Putamen (tissue), 1 donor: Measurements from ENCODE around the gene MRPL20.
"Not testable (repeated sequence)": the region's sequence is repeated elsewhere in the genome, so short reads cannot be mapped to it uniquely, and the experiment has no call there.

ENCODE experiments used
- DNase-seq: peaks from one replicate; pipeline ENCODE4 v3.0.0-alpha.2; 2016; ENCODE audit warnings: low spot score

MRPL20 gene

DNA sequence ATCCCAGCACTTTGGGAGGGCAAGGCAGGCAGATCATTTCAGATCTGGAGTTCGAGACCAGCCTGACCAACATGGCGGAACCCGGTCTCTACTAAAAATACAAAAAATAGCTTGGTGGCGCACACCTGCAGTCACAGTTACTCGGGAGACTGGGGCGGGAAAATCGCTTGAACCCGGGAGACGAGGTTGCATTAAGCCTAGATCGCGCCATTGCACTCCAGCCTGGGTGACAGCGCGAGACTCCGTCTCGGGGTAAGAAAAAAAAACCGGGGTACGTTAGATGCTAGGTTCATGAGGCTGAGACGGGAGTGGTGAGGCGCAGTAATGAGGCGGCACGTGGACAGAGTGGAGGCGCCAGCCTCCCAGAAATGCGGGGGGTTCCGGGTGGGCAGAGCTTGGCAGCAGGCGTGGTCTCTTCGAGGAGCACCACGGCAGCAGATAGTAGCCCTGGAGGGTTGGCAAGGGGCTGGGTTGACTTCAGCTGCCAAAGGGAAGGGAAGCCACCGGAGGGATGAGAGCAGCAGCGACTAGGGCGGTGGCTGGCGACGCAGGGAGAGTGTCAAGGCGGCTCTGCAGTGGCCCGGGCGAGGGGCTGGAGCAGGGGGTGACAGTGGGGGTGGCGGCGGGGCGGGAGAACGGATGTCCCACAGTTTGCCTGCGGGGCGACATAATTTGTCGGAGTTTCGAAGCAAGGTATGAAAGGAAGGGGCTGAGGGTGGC, 832 bp downstream of the MRPL20 start:
- no peak for DNase-seq

- no peak for DNase-seq
These were observed 3.4 kb downstream of the MRPL20 start for GRCh38 chr1:1403653-1404052.

- not testable (repeated sequence) for DNase-seq
These were observed 4.1 kb downstream of the MRPL20 start for GRCh38 chr1:1402901-1403392.

DNA sequence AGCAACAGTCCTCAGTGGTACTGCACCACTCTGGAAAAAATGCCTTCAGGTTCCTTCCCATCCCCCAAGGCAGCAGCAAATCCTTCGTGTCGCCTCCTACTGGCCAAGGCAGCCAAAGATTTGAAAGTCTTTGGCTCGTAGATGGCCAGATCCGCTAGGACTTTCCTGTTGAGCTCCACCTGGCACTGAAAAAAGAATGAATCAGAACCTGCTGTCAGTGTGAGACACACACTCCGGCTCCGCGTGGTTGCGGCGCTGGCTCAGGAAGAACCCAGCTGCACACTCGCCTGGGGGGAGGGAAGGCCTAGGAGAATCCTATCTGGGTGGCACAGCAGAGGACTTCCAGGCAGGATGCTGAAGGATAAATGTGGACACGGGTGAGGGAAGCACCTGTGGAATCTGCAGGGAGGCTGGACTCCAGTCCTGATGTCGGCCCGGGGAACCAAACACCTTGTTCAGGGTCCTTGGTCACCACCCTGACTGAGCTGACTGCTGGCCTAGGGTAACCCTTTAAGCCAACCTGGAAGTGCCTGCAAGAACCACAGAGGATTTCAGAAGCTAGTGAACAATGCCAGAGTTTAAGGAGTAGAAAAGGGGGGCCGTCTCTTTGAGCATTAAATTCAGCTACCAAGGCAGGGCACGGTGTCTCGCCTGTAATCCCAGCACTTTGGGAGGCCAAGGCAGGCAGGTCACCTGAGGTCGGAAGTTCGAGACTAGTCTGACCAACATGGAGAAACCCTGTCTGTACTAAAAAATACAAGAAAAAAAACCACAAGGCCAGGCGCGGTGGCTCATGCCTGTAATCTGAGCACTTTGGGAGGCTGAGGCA, 4.8 kb downstream of the MRPL20 start:
- DNase-seq, result no peak

DNA sequence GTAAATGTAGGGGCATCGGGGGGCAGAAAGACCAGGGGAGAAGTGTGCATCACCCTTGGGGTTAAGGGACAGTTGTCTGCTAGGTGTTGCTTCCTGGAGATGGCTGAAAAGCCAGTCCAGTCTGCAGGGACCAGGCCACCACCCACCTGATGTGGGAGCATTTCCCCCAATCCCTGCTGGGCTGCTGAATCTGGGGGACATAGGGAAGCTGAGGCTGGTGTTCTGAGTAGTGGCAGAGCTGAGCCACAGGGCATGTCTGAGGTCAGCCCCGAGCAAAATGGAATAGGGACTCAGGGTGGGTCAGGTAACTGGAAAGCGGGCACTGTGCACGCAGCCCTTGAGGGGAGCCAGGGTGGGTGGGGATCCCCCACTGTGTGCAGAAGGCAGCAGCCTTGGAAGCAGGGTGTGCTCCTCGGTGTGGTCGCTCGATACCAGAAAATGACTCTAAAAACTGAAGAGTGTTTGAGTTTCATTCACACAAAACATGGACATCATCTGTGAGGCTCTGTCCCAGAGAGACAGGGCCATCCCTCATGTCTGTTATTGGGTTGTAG, 5.6 kb downstream of the MRPL20 start:
- DNase-seq, result no peak

DNA sequence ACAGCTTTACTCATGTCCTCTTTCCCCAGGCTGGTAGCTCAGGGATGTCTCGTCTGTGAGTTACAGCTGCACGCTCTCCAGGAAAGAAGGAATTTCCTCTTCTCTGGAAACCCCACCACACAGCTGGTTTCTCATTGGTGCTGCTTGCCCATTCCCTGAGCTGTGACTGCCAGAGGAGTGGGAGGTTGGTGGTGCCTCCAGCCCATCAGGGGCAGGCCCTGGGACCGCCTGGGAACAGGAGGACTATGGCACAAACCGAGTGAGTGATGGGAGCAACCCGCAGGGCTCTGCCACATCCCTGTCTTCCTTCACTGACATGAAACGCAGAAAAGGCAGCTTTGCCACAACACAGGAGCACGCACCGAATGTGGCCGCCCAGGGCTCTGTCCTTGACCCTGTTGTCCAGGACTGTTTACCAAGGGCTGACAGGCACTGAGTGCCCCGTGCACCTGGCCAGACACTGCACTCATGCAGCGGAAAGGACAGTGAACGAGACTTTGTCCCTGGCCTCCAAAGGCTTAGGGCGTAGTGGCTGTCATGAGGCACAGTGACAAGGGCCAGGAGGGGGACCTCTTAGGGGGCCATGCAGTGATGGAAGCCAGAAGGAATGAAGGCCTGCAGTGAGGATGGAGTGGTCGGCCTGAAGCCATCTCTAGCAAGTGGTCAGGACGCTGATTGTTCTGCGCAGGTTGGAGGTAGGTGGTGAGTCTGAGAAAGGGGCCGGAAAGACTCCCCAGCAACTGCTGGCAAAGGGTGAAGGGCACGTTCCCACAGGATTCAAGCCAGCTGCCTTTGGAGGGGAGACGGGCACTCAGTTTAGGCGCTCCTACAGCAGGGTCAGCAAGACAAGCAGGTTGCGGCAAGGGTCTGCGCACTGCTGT, 6.3 kb downstream of the MRPL20 start:
- no peak for DNase-seq

- no peak for DNase-seq
These were observed 7.1 kb downstream of the MRPL20 start for GRCh38 chr1:1399872-1400575.

DNA sequence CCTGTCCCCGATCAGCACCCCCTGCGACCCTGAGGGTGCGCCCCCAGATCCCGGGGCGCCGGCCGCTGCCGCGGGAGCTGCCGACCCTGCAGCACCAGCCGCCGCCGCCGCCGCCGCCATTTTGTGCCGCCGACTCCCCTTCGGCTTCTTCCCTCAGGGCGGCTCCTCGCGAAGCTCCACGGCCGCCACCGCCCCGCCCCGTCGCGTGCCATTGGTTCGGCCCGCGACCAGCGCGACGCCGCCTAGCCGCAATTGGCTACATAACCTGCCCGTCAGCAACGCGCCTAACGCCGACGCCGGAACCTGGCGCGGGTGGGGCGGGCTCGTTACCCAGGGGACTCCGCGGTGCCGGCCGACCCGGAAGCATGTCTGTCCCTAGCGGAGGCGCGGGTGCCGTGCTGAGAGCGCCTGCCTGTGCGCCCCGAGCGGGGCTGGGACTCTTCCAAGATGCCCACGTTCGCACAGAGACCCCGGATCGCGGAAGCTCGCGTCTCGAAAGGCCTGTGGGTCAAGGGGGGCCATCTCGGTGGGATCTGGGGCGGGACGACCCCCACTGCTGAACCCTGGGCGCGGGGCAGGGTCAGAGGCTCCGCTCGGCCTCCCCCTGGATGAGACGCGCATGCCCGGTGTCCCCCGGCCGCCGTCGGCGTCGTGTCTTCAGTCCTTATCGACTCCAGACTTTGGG, 7.8 kb downstream of the MRPL20 start, which contains the start of gene CCNL2:
TSS of gene CCNL2 (minus strand) at position 149 of the 685 bp plus-strand sequence. CDS start at position 120, 29 bp downstream.
- DNase-seq, result peak; percentile 96

DNA sequence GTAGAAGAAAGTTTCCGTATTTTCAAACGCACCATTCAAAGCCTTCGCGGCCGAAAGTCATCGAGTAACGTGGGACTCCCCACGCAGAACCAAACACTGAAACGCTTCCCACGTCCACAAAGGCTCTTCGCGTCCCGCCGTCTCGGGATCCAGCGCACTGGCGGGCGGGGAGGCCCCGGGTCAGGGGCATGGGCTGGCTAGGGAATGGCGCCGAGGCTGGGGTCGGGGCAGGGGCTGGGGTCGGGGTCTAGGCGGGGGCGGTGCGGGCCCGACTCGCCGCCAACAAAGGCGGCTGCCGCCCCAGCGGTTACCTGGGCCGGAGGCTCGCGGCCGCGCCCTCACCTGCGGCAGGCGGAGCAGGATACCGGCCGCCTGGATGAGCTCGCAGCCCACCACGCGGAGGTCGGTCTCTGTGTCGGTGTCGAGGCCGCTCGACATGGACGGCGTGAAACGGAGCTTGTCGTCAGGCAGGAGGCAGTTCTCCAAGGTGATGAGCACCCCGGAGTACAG, 8.4 kb downstream of the MRPL20 start:
- no peak for DNase-seq

DNA sequence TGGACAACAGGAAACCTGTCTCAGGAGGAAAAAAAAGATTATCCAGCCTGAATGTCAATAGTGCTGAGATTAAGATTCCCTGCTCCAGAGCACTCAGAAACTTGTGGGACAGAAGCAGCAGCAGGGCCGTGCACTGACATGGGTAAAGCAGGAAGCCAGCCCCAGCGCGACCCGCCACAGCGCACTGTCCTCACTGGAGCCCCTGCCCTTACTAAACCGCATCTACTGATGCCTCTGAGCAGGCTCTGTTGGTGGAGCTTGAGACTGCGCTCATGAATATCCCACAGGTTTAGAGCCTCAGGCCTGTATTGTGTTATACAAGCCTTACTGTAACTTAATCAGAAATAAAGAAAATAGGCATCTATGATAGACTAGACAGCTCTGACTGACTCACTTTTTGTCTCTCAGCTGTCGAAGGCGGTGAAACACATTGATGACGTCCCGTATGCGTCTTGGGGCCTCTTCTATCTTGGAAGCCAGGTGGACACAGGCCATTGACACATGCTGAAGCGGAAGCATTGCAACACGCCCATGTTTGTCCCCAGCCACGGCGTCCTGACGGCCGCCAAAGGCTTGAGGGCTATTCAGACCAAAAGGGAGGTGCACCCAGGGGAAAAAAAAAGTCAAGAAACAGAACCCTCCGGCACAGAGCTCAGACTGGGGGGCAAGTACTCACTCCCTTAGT, 9.1 kb downstream of the MRPL20 start:
- no peak for DNase-seq

GRCh38 chr1:1395166-1395565, 11.9 kb downstream of the MRPL20 start:
- DNase-seq, result no peak

DNA sequence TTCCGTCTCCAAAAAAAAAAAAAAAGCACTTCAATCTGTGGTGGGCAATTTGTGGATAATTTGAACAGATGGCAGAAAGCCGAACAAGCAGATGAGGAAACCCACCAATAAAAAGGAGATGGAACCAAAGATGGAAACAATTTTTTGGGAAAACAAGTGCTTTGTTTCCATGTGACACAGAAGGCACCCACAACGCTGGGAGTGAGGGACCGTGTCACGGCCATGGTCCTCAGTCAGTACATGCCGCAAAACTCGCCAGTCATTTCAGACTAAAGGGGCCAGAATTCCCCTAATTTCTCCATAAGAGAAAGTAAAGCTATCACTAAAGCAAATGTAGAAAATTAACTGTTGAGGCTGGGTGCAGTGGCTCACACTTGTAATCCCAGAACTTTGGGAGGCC, 13.0 kb downstream of the MRPL20 start:
- DNase-seq, result no peak

DNA sequence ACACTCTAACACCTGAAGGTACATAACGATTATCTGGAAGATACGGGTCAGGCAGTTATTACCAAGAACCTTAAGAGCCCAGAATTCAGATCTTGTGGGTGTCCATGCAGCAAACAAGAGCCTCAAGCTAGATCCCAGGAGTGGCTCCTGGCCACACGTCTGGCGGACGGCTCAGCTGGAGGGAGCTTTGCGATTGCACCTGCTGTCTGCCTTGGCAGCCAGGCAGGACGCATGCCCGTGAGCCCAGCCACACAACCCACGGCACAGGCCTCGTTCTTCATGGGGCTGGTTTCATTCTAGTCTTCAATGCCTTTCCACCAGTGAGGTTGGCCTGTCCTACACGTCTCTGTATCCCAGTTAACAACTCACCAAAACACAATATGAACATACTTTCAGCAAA, 13.7 kb downstream of the MRPL20 start:
- no peak for DNase-seq

DNA sequence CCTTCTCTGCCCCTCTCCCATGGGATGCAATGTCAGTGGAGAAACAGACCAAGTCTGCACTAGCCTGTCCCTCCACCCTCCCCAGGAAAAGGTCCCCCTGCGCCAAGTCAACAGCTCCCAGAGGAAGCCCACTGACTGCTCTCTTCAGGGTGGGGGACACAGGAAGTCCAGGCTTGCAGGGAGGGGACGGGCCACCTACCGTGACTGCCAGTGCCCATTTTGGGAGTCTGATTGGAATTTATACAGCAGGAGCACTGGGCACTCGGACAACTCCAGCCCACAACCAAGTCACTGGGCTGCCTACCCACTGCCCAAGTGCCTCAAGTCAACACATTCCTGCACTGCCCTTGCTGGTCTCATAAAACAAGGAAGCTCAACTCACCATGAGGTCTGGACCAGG, 14.1 kb downstream of the MRPL20 start:
- no peak for DNase-seq

GRCh38 chr1:1391225-1391624, 15.9 kb downstream of the MRPL20 start:
- DNase-seq, result no peak

- DNase-seq, result no peak
These were observed 16.4 kb downstream of the MRPL20 start for GRCh38 chr1:1390675-1391074.

DNA sequence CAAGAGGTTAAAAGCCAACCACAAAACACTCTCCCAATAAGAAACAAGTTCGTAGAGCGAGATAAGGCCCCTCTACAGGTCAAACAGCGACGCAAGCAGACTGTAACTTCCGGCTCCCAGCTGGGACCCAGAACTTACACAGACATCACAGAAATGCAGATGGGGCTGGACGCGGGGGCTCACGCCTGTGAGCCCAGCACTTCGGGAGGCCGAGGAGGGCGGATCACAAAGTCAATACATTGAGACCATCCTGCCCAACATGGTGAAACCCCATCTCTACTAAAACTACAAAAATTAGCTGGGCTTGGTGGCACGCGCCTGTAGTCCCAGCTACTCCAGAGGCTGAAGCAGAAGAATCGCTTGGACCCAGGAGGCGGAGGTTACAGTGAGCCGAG, 19.0 kb downstream of the MRPL20 start:
- DNase-seq, result no peak

DNA sequence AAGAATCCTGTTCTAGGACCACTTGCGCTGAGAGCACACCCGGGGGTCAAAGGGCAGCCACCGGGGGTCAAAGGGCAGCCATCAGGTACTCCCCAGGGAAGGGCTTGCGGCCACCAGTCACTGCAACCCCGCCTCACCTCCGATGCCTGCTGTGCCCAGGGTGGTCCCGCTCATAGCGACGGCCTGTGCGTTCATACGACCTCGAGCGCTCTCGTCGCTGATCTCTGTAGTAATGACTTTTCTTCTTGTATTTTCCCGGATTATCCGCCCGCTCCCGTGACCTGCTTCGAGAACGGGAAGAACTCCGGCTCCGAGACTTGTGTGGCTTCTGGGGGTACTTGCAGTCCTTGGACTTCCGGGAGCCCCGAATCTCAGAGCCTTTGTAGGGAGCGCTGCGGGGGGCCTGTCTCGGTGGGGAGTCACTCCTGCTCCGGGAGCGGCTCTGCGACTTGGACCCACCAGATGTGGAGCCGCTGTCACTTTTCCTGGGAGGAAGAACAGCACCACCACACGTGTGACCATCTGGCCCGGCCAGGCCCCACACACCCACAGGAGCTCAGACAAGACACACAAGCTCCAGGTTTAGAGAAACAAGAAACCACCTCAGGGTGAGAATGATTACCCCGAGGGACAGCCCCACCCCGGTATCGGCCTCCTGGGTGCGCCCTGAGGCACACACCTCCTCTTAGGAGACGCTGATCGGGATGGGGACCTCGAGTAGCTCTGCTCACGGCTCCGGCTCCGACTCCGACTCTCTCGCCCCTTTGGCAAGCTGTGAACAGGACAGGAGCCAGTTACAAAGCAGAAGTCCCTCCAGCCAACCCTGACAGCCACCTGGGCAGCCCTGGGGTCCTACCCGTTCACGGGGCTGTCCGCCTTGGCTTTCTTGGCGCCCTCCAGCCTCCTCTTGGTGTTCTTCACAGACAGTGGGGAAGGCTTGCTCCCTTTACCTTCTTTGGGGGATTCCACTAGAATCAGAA, 19.7 kb downstream of the MRPL20 start:
- no peak for DNase-seq

DNA sequence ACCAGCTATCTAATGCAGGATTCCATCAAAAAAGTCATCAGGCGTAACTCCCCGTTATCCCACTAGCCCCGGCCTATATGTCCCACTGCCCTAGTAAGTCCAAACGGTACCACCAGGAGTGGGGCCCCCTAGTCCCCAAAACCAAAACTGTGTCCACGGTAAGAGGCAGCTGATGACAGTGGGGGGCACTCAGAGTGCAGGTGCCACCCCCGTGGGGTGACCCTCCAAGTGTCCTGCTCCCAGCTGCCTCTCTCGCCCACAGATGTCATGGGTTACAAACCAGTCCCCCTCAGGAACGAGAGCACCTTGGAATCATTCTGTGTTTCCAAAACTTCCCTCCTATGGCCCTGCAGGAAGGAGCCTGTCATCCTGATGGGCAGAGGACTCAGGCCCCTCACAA, 21.2 kb downstream of the MRPL20 start:
- DNase-seq, result no peak
